Neural cell (in vitro differentiated cells): ENCODE results near the gene EPC1.

ENCODE experiments used
- CTCF ChIP-seq: fragments of 450-650 bp; IDR thresholded peaks from 2 replicates; pipeline ENCODE4 v1.5.1; 2014; ENCODE audit warnings: antibody characterized with exemption, mild to moderate bottlenecking, moderate library complexity; ENCODE audit not compliant: poor library complexity, severe bottlenecking
- EZH2 ChIP-seq: fragments of 200-600, 300-800 bp; shearing (Covaris generic), sonication (generic); IDR thresholded peaks from 2 replicates; pipeline ENCODE4 v1.6.1; 2014; ENCODE audit warnings: antibody characterized with exemption, low read length, borderline replicate concordance, mild to moderate bottlenecking; ENCODE audit not compliant: insufficient read depth, poor library complexity, severe bottlenecking
- RAD21 ChIP-seq: fragments of 450-650 bp; conservative IDR thresholded peaks from 2 replicates; pipeline ENCODE4 v1.6.1; 2014; ENCODE audit warnings: antibody characterized with exemption, mild to moderate bottlenecking, moderate library complexity
- REST ChIP-seq: IDR thresholded peaks from 2 replicates; pipeline ENCODE4 v1.6.1; 2012; ENCODE audit warnings: borderline replicate concordance

GRCh38 chr10:32332299-32332750 is 14.6 kb downstream of the EPC1 start:
- TF ChIP-seq CTCF (no peak), RAD21 (no peak), REST (no peak), EZH2 (no peak)
